ENCODE measurements around the gene FNDC3B. TPM values are rescaled to one million over a fixed set of nuclear protein-coding genes. Genes with fewer than 3 reads are reported as not detected.

FNDC3B gene
- total and polyA plus RNA-seq, 2 of the 8 experiments (the other 6 are each of a cell fraction or from before 2014, with no cell fraction given) = 14.1 to 44.4 TPM

DNA sequence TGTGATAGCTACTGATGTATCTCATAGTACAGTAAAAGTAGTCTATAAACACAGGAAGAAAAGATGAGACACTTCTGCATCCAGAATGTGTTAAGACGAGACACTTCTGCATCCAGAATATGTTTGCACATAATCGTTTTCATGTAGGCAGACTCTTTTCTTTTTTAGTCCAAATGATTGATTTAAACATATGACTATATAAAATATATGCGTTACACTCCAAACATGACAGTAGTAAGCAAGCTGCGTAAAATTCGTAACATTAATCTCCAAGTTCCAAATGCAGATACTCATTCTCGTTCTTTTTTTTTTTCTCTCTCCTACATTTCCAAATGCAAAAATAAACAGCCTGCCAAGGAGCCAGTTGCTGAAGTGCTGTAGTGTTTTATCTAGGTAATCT lies 82.6 kb downstream of the FNDC3B start:
- H2BK120ac ChIP-seq (replicated peaks; ENCODE audit: low read depth, low read length) = no peak overlapping the region
- peaks cover 0 to 1% of the 10 kb centered on the region in 2 experiments for H4K20me1 ChIP-seq (replicated peaks in 1 of 2; ENCODE audit: control insufficient read depth in 1 of 2, insufficient read depth in 2 of 2, low read length in 2 of 2)
- no peak overlapping the region for H3K14ac ChIP-seq (ENCODE audit: insufficient read length)
- H3K56ac ChIP-seq (replicated peaks; ENCODE audit: insufficient read length, low read depth, low read length) = no peak overlapping the region
- ChIA-PET POLR2A (ENCODE audit: partially characterized antibody) (no interaction called here), CTCF (ENCODE audit: partially characterized antibody) (interaction anchor here (0.6 kb wide), 1 partner anchor 65 kb away, joined by 3 read pairs; no protein-coding TSS in a partner anchor)
- no peaks in the 10 kb centered on the region for H3K9me3 ChIP-seq (ENCODE audit: insufficient read depth in 2 of 2, low read depth in 1 of 2, low read length in 1 of 2)
- no peaks in the 10 kb centered on the region for H3K23me2 ChIP-seq (ENCODE audit: low read depth, low read length)
- H4K8ac ChIP-seq (ENCODE audit: extremely low read depth, insufficient read depth, low read length) = no peak overlapping the region
- H2BK20ac ChIP-seq (ENCODE audit: low read length) = no peak overlapping the region
- H4K91ac ChIP-seq (replicated peaks; ENCODE audit: insufficient read length, low read length) = no peak overlapping the region
- H4K5ac ChIP-seq (ENCODE audit: insufficient read length, low read depth, low read length) = no peak overlapping the region
- H3K79me2 ChIP-seq (ENCODE audit: control insufficient read depth in 1 of 2, insufficient read depth in 2 of 2, low read length in 2 of 2) = peaks cover 0 to 57% of the 10 kb centered on the region in 2 experiments; a peak in 3 of 4 replicates
- H2AK5ac ChIP-seq (ENCODE audit: low read depth, low read length) = no peak overlapping the region
- no peak overlapping the region for H3K4me2 ChIP-seq (ENCODE audit: insufficient read depth in 1 of 2, low read depth in 2 of 2, low read length in 2 of 2)
- 87% methylated on average over 6 of the region's 6 CpGs; no CpG with 5 or more reads in 1 of the 2 experiments for WGBS, 2 experiments (ENCODE audit: extremely low coverage in 1 of 2, insufficient coverage in 1 of 2, insufficient read length in 1 of 2, insufficient replicate concordance in 2 of 2, low coverage in 1 of 2, low lambda C conversion rate in 2 of 2, missing lambda C conversion rate in 1 of 2)
- H3K4me3 ChIP-seq (ENCODE audit: extremely low read depth in 1 of 4, insufficient read depth in 2 of 4, low read depth in 3 of 4, low read length in 4 of 4) = no peak overlapping the region
- peaks cover 0 to 9% (median 5%) of the 10 kb centered on the region in 4 experiments; a peak in 6 of 7 replicates for H3K4me1 ChIP-seq (replicated peaks in 1 of 4; ENCODE audit: control insufficient read depth in 3 of 4, insufficient read depth in 4 of 4, low read length in 3 of 4)
- no peak overlapping the region for H2BK12ac ChIP-seq (ENCODE audit: low read depth, low read length)
- H3K79me1 ChIP-seq (ENCODE audit: low read depth, low read length) = peaks cover 3% of the 10 kb centered on the region; the same call in 1 of the 2 replicates
- no peak for DNase-seq (ENCODE audit: low read depth in 1 of 2, low spot score in 2 of 2)
- no peak overlapping the region for H3K18ac ChIP-seq (ENCODE audit: extremely low read depth, low read length)
- H2AFZ ChIP-seq (ENCODE audit: low read length) = no peak overlapping the region
- no peak overlapping the region for H3K4ac ChIP-seq (replicated peaks; ENCODE audit: insufficient read length, low read depth, low read length)
- no peak overlapping the region for H2BK5ac ChIP-seq (ENCODE audit: low read depth, low read length)
- no peaks in the 10 kb centered on the region; a peak in 1 of 8 replicates for H3K36me3 ChIP-seq (ENCODE audit: control insufficient read depth in 2 of 4, insufficient read depth in 4 of 4, low read length in 3 of 4)
- H2BK15ac ChIP-seq (ENCODE audit: low read length) = no peak overlapping the region
- FAIRE-seq = no peak
- no peak overlapping the region for H3K9ac ChIP-seq (replicated peaks in 1 of 4; ENCODE audit: extremely low read depth in 1 of 4, low read depth in 3 of 4, low read length in 3 of 4)
- TF ChIP-seq TAF1 (IDR thresholded peaks at IDR 0.05; ENCODE audit: low read depth, low read length) (no peak), CHD2 (IDR thresholded peaks at IDR 0.05; ENCODE audit: low read length) (no peak), ZNF274 (IDR thresholded peaks at IDR 0.05; ENCODE audit: borderline replicate concordance, extremely low read depth, low read length) (no peak), POLR2AphosphoS5 (IDR thresholded peaks at IDR 0.05; ENCODE audit: low read depth, low read length) (no peak), KDM1A (IDR thresholded peaks at IDR 0.05; ENCODE audit: borderline replicate concordance, low read length) (no peak), EP300 (IDR thresholded peaks at IDR 0.05; ENCODE audit: borderline replicate concordance in 1 of 2, low read depth in 2 of 2, low read length in 2 of 2) (no peak)
- TF ChIP-seq, protein P1, sequence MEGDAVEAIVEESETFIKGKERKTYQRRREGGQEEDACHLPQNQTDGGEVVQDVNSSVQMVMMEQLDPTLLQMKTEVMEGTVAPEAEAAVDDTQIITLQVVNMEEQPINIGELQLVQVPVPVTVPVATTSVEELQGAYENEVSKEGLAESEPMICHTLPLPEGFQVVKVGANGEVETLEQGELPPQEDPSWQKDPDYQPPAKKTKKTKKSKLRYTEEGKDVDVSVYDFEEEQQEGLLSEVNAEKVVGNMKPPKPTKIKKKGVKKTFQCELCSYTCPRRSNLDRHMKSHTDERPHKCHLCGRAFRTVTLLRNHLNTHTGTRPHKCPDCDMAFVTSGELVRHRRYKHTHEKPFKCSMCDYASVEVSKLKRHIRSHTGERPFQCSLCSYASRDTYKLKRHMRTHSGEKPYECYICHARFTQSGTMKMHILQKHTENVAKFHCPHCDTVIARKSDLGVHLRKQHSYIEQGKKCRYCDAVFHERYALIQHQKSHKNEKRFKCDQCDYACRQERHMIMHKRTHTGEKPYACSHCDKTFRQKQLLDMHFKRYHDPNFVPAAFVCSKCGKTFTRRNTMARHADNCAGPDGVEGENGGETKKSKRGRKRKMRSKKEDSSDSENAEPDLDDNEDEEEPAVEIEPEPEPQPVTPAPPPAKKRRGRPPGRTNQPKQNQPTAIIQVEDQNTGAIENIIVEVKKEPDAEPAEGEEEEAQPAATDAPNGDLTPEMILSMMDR (IDR thresholded peaks at IDR 0.05; ENCODE audit: control extremely low read depth in 1 of 3, insufficient read depth in 1 of 3, low read depth in 1 of 3, low read length in 3 of 3) = no peak
- no peak overlapping the region for H3K23ac ChIP-seq (ENCODE audit: insufficient read length)
- no peak overlapping the region for H3K27ac ChIP-seq (ENCODE audit: low read depth, low read length)
- no peaks in the 10 kb centered on the region for H3K27me3 ChIP-seq (replicated peaks in 1 of 4; ENCODE audit: control insufficient read depth in 3 of 4, extremely low read depth in 1 of 4, insufficient read depth in 3 of 4, low read length in 3 of 4)
